ENCODE results near the gene IFNGR1.

IFNGR1 gene

DNA sequence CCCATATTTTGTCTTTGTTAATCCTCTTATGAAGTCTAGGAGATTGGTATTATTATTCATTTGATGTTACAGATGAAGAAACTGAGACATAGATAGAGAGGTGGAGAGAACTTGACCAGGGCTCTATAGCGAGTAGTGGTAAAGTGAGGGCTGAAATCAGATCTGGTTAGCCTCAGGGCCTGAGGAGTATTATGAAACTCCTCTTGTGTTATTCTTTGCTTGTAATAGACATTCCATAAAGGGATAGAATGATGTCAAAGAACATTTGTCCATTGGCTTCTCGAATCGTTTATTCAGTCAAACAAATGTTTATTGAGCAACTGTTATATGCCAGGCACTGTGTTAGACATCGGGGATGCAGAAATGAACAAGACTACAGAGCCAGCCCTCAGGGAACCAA lies 45.7 kb downstream of the IFNGR1 start, which contains the start of gene IL22RA2:
TSS of gene IL22RA2 (minus strand) at position 144 of the 400 bp plus-strand sequence. CDS start 11,895 bp downstream, outside the sequence.
- DNase-seq, result no peak

DNA sequence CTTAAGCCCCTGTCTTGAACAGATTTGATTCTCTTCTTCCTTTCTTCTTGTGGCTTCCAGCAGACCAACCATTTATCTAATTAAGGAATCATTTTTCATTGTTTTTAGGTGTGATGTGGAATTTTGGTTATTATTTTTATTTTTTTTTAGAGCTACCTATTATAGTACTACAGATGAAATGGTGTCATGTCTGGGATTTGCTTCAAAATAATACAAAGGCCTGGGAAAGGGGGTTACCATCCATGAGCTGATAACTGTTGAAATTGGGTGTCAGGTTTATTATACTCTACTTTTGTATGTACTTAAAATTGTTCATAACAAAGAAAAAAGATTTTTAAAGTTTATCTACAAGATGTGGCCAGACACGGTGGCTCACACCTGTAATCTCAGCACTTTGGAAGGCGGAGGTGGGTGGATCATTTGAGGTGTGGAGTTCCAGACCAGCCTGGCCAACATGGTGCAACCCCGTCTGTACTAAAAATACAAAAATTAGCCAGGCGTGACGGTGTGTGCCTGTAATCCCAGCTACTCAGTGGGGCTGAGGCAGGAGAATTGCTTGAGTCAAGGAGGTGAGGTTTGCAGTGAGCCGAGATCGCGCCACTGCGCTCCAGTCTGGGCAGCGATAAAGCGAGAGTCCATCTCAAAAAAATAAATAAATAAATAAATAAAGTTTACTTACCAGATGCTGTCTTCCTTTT lies 46.3 kb downstream of the IFNGR1 start:
- no peak for DNase-seq

GRCh38 chr6:137171824-137172733 lies 47.1 kb downstream of the IFNGR1 start:
- no peak for DNase-seq

- no peak for DNase-seq
Measured at GRCh38 chr6:137171053-137171374, 48.2 kb downstream of the IFNGR1 start.

DNA sequence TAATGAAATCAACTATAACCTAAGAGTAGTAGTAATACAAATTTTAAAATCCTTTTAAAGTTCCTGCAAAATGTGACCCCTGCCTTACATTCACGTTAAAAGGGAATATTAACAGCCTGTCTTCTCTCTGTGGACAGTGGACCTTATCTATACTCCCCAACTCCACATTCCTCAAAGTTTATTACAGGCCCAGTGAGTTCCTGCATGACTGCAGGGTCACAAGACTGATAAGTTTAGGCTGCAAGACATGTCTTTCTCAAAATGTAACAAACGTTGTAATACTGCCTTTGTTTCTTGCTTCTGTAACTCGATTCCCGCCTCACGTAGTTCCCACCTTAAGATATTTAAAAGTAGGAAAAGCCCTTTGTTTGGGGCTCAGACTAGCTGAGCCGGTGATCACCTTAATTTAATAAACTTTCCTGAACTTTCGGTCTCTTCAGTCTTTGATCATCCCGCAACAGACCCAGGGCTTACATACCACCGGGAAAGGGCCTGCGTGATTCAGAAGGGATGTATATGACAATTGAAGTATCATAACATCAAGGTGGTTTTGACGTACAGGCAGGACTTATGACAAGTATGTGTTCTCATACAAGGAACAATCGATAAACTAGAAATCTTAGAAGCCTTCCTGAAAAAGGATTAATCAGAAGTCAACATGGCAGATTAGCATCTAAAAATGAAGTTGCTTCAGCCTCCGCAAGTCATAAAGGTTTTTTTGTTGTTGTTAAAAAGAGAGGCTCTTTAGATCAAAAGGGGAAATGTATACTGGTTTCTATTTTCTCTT lies 48.7 kb downstream of the IFNGR1 start:
- DNase-seq, result no peak

DNA sequence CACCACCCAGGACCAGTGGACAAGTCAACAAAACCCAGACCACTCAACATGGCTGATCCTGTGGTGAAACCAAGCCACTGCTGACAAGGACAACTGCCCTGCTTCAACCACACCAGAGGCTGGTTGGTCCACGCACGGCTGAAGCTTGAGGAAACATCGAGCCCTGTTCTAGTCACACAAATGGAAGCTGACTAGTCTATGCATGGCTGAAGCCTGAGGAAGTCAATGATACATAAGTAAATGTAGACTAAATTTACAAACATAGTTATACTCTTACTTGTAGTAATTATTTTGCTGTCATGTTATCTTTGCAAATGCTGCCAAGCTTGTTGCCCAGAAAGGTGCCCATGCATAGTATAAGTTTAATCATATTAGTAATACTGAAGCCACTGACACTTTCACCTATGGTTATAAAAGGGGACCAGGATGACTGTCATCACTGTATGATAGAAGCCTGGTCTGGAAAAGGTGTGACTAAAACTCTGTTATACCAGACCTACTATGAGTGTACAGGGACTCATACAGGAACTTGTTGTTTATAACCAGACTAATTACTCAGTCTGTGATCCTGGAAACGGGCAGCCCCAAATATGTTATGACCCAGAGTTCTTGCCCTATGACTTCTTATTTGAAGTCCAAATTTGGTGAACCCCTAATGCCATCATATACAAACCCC lies 51.3 kb downstream of the IFNGR1 start:
- DNase-seq, result no peak

- DNase-seq, result peak; percentile 39
Measured at GRCh38 chr6:137166247-137167098, 52.7 kb downstream of the IFNGR1 start.

GRCh38 chr6:137165375-137166246 lies 53.6 kb downstream of the IFNGR1 start:
- no peak for DNase-seq

GRCh38 chr6:137163732-137164318 lies 55.4 kb downstream of the IFNGR1 start:
- DNase-seq, result no peak

DNA sequence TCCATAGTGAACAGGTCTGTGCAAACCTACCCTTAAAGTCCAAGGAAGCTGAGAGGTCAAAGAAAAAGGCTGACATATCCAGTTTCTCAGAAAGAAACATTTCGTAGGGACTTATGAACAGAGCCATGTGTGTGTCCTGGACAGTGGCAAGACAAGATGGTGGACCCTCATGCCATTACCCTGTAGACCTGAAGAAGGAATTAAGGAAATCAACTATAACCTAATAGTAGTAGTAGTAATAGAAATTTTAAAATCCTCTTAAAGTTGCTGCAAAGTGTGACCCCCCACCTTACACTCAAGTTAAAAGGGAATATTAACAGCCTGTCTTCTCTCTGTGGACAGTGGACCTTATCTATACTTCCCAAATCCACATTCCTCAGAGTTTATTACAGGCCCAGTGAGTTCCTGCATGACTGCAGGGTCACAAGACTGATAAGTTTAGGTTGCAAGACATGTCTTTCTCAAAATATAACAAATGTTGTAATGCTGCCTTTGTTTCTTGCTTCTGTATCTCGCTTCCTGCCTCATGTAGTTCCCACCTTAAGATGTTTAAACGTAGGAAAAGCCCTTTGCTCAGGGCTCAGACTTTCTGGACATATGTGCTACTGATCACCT lies 56.4 kb downstream of the IFNGR1 start:
- no peak for DNase-seq

DNA sequence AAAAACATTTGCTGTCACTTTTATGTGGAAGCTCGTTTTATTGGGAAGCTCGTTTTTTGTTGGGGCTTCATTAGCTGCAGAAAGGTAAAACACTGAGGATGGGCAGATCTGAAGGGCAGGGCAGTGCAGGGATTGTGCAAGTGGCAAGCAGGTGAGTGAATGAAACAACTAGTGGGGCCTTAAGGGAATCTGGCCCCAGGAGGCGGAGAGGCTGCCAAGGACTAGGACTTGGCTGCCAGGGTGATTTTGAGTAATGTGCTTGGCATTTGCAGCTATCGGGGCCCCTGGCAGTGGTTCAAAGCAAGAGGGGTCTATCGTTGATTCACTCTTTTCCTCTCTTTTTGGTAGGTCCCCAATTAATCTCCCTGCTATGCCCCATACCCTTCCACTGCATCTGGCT lies 57.2 kb downstream of the IFNGR1 start:
- DNase-seq, result no peak

DNA sequence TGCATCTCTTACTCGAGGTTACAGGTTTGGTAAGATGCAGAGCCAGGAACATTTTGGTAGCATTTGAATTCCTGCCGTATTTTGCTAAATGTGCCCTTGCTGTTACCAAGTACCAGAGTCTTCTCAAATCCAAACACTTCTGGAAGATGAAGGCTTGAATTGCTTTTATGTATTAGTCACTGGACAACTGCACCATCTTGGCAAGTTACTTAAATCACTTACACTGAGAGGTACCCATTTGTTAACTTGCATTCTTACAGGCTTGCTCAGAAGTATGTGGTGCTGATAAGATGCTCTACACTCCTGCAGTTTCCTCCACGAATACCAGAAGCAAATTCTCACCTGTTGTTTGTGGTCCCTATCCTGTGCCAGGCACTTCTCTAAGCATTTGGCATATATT lies 58.4 kb downstream of the IFNGR1 start:
- DNase-seq, result no peak

- no peak for DNase-seq
Measured at GRCh38 chr6:137159912-137160311, 59.3 kb downstream of the IFNGR1 start.

GRCh38 chr6:137157601-137158000 lies 61.6 kb downstream of the IFNGR1 start:
- no peak for DNase-seq

DNA sequence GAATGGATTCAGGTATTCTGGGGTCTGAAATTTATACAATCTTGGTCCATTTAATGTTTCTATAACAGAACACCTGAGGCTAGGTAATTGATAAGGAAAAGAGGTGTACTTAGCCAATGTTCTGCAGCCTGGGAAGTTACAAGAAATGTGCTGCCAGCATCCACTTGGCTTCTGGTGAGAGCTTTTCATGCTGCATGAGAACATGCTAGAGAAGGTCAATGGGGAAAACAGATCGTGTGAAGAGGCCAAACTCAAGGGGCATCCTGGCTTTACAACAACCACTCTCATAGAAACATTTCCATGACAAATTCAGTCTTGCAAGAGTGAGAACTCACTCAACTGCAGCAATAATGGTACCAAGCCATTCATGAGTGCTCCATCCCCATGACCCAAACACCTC lies 62.5 kb downstream of the IFNGR1 start:
- DNase-seq, result no peak

GRCh38 chr6:137155830-137156229 lies 63.4 kb downstream of the IFNGR1 start:
- DNase-seq, result peak; percentile 66

DNA sequence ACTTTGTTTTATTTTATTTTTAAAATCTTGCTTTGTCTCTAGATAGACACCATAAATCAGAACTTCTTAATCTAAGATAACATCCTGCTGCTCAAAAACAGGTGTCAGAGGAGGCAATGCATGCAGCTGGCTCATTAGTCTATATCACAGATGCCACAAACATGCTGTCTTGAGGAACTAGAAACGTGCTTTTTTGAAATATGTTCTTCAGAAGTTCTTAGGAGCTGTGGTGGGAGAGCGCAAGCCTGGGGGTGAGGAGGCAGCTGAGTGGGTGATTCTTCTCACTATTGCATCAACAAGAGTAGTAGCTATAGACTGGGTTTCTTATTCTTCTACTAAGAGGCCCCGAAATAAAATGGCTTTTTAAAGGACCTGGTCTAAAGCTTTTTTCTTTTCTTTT lies 69.1 kb downstream of the IFNGR1 start:
- DNase-seq, result no peak

GRCh38 chr6:137149035-137149393 lies 70.2 kb downstream of the IFNGR1 start:
- DNase-seq, result no peak

DNA sequence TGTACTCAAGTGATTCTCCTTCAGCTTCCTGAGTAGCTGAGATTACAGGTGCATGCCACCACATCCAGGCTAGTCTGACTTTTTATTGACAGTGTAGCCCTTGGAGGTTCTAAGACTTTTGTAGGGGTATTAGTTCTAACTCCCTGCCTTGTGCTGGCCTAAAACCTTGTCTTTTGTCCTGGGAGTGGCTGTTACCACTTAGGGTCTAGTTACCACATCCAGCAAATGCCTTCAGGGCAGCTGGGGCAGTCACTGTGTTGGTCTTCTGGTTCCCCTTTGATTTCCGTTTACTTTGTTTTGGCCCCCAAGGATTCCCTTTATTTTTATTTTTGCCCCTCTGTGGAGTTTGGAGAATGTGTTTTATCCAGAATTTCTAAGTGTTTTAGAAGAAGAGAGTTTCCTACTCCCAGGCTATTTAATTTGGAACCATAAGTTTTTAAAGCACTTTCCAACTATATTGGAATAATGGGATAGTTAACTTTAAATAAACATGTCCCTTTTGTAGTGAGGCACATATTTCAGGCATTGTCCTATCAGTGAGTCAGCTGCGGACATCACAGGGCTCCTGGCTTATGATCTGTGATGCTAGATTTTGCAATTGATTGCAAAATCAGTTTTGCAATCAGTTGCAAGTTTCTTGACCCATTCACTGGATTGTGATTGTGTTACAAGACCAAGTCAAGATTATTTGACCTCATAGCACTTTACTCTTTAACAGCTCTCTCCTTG lies 70.7 kb downstream of the IFNGR1 start:
- DNase-seq, result no peak

All from KG1 (cell line).